Stimulated activated CD8-positive, alpha-beta memory T cell treated with anti-CD3 and anti-CD28 coated beads, Interleukin-7, amount 100 ng/mL, for 4 hours (primary cell): Measurements from ENCODE around the gene NHLRC4.
A peak's percentile ranks its signal among the peaks of the same experiment; 100 is the strongest.

Source experiments
- DNase-seq, 2 donors: peaks; one replicate each; pipeline ENCODE4 v3.0.0-alpha.2; 2020; ENCODE audit warnings: low read depth in 2 of 2

NHLRC4 gene

DNA sequence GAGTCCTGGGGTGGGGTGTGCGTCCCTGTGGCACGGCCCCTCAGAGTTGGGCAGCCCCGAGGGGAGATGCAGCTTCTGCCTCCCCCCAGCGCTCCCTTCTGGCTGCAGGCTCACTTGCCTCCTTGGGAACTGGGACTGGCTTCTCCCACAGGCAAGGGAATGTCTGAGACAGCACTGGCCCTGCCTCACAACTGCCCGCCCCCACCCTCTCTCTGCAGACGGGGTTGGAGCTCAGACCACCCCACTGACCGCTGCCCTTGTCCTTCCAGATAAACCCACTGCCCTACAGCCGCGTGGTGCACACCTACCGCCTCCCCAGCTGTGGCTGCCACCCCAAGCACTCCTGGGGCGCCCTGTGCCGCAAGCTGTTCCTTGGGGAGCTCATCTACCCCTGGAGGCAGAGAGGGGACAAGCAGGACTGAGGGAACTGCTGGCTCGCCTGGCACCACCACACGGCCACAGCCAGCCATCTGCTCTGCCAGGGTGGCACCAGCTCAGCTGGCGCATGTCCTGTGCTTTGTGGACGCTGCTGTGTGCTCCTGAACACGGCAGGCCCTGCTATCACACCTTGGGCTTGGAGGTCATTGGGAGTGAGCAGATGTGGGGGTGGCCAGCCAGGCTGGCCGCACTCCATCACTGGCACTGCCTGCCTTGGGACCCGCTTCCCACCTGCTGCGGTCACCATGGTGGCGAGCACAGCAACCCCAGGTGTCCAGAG, 16.0 kb downstream of the NHLRC4 start:
- DNase-seq, result no peak

- DNase-seq, result no peak
Observed at GRCh38 chr16:583470-583814, 16.6 kb downstream of the NHLRC4 start.

DNA sequence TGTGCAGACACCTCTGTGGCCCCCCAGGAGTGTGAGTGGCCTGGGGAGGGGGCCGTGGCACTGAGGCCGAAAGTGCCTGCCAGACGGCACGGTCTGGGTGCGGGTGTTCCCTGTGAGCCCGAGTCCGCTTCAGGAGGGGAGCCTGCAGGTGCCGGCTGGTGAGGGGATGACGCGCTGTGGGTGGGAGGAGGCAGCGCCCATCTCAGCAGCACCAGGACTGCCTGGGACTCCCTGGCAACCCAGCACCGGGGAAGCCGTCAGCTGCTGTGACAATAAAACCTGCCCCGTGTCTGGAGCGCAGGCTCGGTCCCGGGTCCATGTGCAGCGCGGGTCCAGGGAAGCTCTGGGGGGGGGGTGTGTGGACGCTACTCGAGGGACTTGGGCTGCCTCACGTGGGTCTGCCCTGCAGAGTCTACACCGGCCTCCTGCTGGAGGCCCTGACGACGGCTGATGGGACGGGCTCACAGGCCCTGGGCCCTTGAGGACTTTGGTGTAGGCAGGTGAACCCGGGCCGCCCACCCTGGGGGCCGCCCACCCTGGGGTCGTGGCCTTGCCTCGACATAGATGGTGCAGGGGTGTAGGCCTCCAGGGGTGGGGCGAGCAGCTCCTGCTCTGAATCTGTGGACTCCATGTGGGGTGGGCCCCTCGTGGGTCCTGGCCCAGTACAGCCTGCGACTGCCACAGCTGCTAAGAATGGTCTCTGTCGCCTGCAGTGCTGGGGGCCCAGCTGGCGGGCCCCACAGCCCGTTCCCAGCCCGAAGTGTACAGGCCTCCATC, 17.2 kb downstream of the NHLRC4 start:
- DNase-seq, result no peak

DNA sequence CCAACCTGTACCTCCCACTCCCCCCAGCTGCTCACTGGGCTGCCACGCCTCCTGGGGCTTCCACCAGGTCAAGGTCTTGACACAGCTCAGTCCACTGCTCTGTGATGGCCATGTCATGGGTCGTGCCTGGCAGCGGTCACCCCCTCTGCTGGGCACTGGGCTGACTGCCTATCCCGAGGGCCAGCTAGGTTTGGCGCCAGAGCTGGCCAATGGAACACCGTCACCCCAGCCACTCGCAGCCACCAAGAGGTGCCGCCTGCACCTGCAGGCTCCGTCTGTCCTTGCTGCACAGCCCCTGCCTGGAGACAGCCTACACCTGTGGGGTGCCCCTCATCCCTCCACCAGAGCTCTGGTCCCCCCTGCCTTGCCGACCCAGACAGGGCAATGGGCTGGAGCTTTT, 18.5 kb downstream of the NHLRC4 start:
- DNase-seq, result no peak

DNA sequence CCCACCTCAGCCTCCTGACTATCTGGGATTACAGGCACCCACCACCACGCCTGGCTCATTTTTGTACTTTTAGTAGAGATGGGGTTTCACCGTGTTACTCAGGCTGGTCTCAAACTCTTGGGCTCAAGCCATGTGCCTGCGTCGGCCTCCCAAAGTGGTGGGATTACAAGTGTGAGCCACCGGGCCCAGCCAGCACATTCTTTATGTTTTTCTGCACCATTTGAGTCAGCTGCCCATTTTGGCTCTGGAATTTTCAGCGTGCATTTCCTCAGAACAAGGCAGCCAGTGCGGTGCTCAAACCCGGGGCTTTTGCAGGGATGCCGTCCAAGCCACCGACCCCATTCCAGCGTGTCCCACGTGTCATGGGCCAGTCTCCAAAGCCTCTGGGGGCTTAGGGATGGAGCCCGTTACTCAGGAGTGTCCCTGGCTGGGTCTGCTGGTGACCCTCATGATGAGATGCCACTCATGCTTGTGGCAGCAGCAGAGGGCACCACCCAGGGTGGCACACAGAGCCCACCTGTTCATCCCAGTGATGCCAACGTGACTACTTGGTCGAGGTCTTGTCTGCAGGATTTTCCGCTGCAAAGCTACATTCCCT, 19.3 kb downstream of the NHLRC4 start:
- DNase-seq, result no peak

GRCh38 chr16:586645-587590, 20.1 kb downstream of the NHLRC4 start:
- no peak for DNase-seq

- DNase-seq, result peak in 1 of 2 donors; percentile 54
Observed at GRCh38 chr16:588639-588888, 21.8 kb downstream of the NHLRC4 start.

DNA sequence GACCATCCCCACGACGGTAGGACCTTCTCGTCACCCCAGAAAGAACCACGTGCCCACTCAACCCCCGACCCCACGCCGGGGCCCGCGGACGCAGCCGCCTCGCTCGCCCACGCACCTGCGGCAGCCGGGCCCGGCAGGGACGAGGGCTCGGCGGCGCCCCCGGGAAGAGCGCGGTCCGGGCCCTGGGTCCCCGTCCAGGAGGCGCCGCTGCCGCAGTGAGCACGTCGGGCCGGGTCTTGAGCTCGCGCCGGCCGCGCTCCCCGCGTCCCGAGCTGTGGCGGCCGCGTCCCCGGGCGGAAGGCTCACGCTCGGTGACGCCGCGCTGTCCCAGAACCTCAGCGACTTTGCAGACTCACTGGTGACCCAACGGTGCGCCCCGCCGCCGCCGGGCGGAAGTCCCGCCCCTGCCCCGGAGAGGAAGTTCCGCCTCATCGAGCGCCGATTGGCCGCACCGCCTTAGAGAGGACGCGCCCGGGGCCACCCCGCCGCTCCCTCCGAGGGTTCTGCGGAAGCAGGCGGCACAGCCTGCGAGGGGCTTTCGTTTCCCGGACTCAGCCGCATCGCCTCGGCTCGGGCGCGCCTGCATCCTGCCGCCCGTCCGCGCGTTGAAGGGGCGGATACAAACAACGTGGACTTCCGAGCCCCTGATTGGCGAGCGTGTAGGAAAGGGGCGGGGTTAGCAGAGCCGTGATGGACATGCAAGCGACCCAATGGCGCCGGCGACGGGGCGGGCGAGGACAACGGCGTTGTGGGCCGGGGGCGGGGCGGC, 22.3 kb downstream of the NHLRC4 start:
- DNase-seq, result peak; percentile 95 to 96

- peak; percentile 99 for DNase-seq
Observed at GRCh38 chr16:589658-590187, 22.9 kb downstream of the NHLRC4 start, which contains the start of gene RAB40C. Gene RAB40C (plus strand): TSS chr16:590066. CDS start chr16:590292, 226 bp downstream.

DNA sequence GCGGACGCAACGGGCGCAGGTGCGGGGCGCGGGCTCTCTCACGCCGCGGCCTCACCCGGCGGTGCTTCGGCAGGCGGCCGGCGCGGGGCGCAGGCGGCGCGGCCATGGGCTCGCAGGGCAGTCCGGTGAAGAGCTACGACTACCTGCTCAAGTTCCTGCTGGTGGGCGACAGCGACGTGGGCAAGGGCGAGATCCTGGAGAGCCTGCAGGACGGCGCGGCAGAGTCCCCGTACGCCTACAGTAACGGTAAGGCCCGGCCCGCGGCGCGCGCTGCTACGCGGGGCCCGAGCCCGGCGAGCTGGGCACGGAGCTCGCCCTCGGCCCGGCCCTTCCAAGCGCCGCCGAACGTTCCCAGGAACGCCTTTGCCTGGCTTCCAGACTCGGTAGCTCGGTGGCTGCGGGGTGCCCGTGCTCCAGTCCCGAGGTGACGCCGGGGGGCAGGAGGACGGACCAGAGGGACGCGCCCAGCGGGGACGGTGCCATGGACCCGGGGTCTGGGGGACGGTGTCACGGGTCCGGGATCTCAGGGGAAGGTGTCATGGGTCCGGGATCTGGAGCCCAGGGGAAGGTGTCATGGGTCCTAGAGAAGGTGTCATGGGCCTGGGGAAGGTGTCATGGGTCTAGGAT, 23.5 kb downstream of the NHLRC4 start:
- DNase-seq, result no peak

- no peak for DNase-seq
Observed at GRCh38 chr16:590815-591200, 24.0 kb downstream of the NHLRC4 start.

DNA sequence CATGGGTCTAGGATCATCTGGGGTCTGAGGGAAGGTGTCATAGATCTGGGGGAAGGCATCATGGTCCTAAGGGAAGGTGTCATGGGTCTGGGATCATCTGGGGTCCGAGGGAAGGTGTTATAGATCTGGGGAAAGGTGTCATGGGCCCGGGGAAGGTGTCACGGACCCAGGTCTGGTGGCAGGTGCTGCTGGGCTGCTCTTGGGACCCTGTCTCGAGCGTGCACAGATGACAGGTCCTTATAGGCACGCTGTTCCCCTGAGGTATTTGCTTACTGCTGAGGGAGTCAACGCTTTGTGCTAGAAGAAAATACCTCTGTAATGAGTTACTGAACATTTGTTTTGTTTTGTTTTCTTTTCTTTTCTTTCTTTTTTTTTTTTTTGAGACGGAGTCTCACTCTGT, 24.4 kb downstream of the NHLRC4 start:
- DNase-seq, result no peak

GRCh38 chr16:591892-592517, 25.2 kb downstream of the NHLRC4 start:
- DNase-seq, result no peak

DNA sequence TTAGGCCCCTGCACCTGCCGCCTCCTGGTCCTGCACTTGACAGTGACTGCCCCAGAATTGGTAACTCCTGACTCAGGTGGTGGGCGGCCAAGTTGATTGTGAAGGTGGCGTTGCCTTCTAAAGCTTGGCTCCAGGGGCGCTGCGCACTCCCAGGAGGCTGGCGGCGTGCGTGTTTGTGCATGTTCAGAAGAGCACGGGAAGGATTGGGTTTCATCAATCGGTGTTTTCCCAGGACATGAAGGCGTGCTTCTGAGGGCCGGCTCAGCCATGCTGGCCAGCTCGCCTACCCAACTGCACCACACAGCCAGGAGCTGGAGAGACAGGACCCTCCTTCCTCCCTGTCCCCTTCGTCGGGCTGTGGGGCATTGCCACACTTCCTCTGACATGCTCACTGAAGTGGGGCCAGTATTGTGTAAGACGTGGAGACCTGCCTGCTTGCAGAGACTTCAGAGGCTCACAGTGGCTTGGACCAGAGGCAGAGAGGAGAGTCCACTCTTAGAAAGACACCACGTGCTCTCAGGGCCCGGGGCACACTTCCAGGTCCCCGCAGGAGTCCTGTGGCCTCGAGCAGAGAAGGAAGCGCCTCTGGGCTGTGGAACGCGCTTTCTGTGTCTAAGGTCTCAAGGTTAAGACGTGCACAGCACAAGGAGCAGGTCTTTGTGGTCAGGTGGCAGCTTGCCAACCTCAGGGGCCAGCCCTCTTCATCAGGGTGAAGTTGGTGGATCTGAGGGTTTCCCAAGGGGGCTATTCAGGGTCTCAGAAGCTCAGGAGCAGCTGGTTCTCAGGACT, 25.9 kb downstream of the NHLRC4 start:
- no peak for DNase-seq

DNA sequence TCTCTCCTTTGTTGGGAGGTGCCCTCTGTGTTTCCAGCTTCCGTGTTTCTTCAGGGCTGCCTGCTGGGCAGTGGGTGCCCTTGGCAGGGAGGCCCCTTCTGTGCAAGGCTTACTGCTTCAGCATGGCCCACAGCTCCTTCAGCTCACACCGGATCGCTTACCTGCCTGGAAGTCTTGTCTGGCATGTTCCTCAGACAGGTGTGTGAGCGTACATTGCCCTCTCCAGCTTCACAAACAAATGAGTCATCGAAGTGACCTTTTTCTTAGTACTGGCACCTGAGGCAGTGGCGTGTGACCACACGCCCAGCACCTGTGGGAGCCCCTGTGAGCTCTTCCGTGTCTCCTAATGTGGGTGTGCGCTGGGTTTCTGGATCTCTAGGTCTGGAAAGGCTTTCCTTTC, 26.6 kb downstream of the NHLRC4 start:
- DNase-seq, result no peak

DNA sequence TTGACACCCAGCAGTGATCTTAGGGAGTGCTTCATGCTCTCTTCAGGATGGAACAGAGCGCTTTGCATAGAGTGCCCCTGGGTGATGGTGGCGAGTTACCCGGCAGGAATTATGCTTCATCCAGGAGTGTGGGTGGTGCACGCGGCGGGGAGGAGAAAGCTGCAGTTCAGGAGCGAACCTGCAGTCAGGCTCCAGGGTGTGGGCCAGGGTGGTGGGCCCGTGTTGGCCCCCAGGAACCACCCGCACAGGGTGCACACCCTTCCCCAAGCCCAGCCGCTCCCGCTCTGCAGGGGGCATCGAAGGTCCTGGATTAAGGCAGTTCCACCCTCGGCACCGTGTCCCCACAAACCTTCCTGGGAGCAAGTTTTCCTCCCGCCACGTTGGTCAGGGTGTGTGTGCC, 27.0 kb downstream of the NHLRC4 start:
- DNase-seq, result no peak

- DNase-seq, result no peak
Observed at GRCh38 chr16:595094-595528, 28.3 kb downstream of the NHLRC4 start.

DNA sequence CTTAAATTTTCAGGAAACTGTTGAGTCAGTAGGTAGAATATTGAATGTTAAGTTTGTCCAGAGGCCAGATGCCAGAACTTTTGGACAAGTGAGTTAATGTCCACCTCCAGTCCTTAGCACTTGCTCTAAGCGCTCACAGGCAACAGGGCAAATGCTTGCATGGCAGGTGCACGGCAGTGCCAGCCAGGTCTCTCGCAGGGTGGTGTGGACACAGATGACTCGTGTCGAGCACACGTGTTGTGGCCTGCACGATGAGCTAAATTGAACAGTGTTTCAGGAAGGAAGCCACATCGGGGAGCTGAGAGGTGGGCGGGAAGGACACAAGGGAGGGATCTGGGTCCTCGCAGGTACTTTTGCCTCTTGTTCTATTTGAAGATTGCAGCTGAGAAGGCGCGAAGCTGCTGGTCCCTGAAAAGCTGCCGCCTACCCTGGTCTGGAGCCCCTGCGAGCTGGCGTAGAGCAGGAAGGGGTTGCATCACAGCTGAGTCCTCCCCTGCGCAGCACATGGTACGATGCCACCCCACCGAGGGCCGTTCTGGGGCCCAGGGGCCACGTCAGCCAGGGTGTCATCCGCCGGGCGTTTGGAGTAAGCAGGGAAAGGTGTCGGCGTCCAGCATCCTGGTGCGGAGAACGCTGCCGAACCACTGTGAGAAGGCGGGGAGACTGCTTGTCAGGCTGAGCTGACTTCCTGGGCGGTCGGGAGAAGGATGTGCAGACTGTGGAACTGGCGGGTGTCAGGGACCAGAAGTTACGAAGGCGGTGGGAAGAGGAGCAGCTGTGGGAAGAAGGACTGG, 29.3 kb downstream of the NHLRC4 start:
- DNase-seq, result no peak

DNA sequence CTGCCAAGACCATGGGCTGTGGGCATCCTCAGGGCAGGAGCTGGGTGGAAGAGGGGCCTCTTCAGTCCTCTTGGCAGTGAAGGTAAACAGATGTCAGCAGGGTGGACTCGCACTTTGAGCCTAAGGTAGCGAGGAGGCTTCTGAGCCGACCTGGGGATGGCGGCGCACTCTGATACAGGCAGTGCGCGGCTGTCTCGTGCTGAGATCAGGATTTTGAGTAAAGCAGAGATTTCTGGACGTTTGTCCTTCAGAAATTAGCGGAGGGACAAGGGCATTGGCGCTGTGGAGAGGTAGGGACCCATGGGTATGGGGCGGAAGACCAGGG, 29.9 kb downstream of the NHLRC4 start:
- no peak for DNase-seq
